ENCODE data around the gene CTAGE1.

The CTAGE1 gene

DNA sequence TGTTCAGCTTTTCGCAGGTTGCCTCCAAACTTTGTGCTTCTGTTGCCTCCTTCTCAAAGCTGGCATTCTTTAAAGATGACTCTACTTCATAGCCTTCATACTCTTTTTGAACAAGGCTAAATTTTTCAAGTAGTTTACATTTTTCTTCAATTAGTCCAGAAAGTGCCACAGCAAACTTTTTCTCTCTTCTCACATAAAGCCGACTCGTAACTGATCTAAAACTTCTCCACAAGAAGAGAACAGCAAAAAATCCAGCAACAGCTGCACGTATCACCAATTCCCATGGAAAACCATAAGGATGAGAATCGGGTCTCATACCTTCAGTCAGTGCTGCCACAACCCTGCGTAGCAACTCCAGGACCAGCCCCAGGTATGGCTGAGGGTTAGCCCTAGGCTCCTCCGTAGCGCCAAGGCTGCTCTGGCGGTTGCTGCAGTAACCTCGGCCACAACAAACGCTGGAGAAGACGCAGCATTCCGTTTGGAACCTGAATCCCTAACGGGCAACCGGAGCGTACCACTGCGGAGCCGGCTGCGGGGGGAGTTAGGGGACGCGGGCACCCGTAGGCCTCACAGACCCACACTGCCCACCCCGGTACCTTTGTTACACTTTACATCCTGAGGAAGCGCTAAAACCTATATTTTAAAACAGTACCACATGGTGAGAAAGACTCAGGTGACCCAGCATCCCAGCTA is at the start of gene CTAGE1:
Gene CTAGE1, minus strand, starts transcription at position 420 of the 693 bp plus-strand sequence. Its CDS starts 104 bp downstream, at position 316.
- TF ChIP-seq CTCF (IDR thresholded peaks at IDR 0.05; ENCODE audit: low read depth, low read length, missing control alignments): no peak
- no peak for DNase-seq (ENCODE audit: extremely low read depth, low read depth)
- H3K4me3 ChIP-seq (replicated peaks; ENCODE audit: low read depth, low read length): no peak within 1 kb of the TSS

DNA sequence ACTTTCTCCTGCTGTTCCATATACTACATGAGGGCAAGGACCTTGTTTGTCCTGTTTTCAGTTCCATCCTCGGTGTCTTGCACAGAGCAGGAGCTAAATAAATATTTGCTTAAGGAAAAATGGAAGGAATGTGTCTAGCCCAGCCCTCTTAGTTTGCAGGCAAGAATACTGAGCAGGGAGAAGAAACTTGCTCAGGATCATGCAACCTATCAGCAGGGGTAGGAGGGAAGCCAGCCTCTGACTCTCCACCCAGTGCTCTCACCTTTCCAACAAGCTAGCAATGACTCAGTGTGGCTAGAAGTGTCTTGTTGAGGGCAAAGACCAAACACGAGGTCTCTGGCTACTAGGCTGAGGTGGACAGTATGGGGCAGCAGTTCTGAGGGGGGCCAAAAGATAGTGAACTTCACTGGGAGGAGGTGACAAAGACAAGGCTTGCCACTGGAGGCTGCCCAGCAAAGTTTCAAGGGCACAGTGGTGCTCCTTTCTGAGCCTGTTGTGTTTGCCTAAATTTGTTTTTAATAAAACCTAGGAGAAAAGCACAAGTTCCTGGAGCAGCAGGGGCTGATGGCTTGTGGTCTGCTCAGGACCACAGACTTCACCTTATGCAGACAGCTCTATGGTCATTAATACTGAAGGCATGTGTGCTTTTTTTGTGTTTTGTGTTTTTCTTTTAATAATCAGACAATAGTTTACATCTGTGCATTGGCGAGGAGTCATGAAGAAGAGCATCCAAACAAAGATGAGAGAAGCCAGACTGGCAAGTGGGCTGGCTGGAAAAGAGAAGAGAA is 49.1 kb upstream of the CTAGE1 start:
- TF ChIP-seq CTCF (IDR thresholded peaks at IDR 0.05; ENCODE audit: low read depth, low read length, missing control alignments): no peak
- no peak overlapping the region for H3K4me3 ChIP-seq (replicated peaks; ENCODE audit: low read depth, low read length)
- DNase-seq (ENCODE audit: extremely low read depth, low read depth): no peak

- no peak overlapping the region for H3K4me3 ChIP-seq (replicated peaks; ENCODE audit: low read depth, low read length)
- DNase-seq (ENCODE audit: extremely low read depth, low read depth): peak; percentile 78
These were observed 48.2 kb upstream of the CTAGE1 start for GRCh38 chr18:22465859-22466457.

GRCh38 chr18:22463076-22463475 is 45.4 kb upstream of the CTAGE1 start:
- no peak for DNase-seq (ENCODE audit: extremely low read depth, low read depth)
- no peak overlapping the region for H3K4me3 ChIP-seq (replicated peaks; ENCODE audit: low read depth, low read length)
- TF ChIP-seq CTCF (IDR thresholded peaks at IDR 0.05; ENCODE audit: low read depth, low read length, missing control alignments): no peak

More at GRCh38 chr18:22465859-22466457, 48.2 kb upstream of the CTAGE1 start:
- TF ChIP-seq CTCF (IDR thresholded peaks at IDR 0.05; ENCODE audit: low read depth, low read length, missing control alignments): no peak

GRCh38 chr18:22459491-22459890 is 41.8 kb upstream of the CTAGE1 start:
- H3K4me3 ChIP-seq (replicated peaks; ENCODE audit: low read depth, low read length): no peak overlapping the region
- TF ChIP-seq CTCF (IDR thresholded peaks at IDR 0.05; ENCODE audit: low read depth, low read length, missing control alignments): no peak

DNA sequence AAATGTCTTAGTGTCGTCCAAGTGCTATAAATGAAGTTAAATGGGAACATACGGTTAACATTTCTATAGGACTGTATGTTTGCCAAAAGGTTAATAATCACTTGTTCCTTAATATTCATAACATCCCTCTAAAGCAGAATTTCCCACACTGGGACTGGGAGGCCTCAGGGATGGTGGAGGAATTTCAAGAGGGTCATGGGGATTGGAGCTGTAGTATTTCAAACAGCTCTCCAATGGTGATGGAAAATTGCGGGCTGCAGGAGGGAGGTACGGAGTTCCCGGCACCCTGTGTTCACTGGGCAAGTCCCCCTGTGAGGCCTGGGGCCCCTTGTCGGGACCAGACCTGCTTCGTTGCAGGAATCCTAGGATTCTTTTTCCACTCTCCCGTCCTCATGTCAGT is 39.8 kb upstream of the CTAGE1 start:
- no peak overlapping the region for H3K4me3 ChIP-seq (replicated peaks; ENCODE audit: low read depth, low read length)

More at GRCh38 chr18:22459491-22459890, 41.8 kb upstream of the CTAGE1 start:
- DNase-seq (ENCODE audit: extremely low read depth, low read depth): no peak

More for the DNA sequence above, 39.8 kb upstream of the CTAGE1 start:
- no peak for DNase-seq (ENCODE audit: extremely low read depth, low read depth)
- TF ChIP-seq CTCF (IDR thresholded peaks at IDR 0.05; ENCODE audit: low read depth, low read length, missing control alignments): no peak
